Neural crest cell (in vitro differentiated cells): ENCODE measurements around the gene COP1. TPM values are rescaled to one million over a fixed set of nuclear protein-coding genes. Genes with fewer than 3 reads are reported as not detected.
"Not testable (repeated sequence)": the region's sequence is repeated elsewhere in the genome, so short reads cannot be mapped to it uniquely, and the experiment has no call there.

Experiments
- DNase-seq: peaks from one replicate; pipeline ENCODE4 v3.0.0; 2021; ENCODE audit warnings: low read depth, mixed read lengths, low spot score
- H3K27ac Mint-ChIP-seq: one replicate; pipeline ENCODE4 v1.8.0; 2021; ENCODE audit warnings: mild to moderate bottlenecking, mixed read lengths; ENCODE audit not compliant: unreplicated experiment
- H3K27me3 Mint-ChIP-seq: 2 replicates; pipeline ENCODE4 v1.8.0; 2021; ENCODE audit warnings: low read depth, mild to moderate bottlenecking, mixed read lengths
- H3K36me3 Mint-ChIP-seq: 2 replicates; pipeline ENCODE4 v1.8.0; 2021; ENCODE audit warnings: low read depth, mild to moderate bottlenecking, mixed read lengths
- H3K4me1 Mint-ChIP-seq: 2 replicates; pipeline ENCODE4 v1.8.0; 2021; ENCODE audit warnings: mixed read lengths
- H3K4me3 Mint-ChIP-seq: one replicate; pipeline ENCODE4 v1.8.0; 2021; ENCODE audit warnings: mild to moderate bottlenecking, mixed read lengths
- H3K9me3 Mint-ChIP-seq: 2 replicates; pipeline ENCODE4 v1.8.0; 2021; ENCODE audit warnings: mixed read lengths
- total RNA-seq: library from RNA; stranded (reverse); gene quantifications from 2 replicates; pipeline ENCODE4 v1.2.1, GENCODE V29; 2021
- TF ChIP-seq, protein P1 (sequence below): fragments of 200-600 bp; sonication (generic); conservative IDR thresholded peaks from 2 replicates; pipeline ENCODE4 v1.5.0; 2021; ENCODE audit warnings: antibody characterized with exemption, mild to moderate bottlenecking

Gene COP1
- total RNA-seq, 1 donor from 2014 or later, result 48.4 TPM

DNA sequence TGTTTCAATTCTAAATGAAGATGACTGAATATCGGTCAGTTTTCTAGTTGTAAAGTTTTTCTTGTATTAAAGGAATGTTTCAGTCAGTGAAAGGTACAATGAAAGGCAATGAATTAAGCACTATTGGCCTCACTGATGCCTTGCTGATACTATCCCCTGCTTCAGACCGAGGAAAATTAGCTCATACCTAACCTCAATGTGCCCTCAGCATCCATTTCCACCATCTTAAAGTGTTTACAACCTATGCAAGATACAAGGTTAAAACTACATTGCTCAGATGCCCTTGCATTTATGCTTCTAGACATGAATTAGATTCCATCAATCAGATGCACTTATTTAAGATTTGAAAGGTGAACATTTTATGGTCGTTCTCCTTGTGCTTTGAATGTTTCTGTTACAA, 184.5 kb downstream of the COP1 start:
- H3K9me3 Mint-ChIP-seq, result no peaks in the 10 kb centered on the region

GRCh38 chr1:176017722-176018121, 189.4 kb downstream of the COP1 start:
- no peak overlapping the region for H3K27ac Mint-ChIP-seq
- peaks cover 2% of the 10 kb centered on the region for H3K36me3 Mint-ChIP-seq
- no peak for DNase-seq
- no peaks in the 10 kb centered on the region for H3K27me3 Mint-ChIP-seq
- H3K4me3 Mint-ChIP-seq, result no peak overlapping the region
- no peaks in the 10 kb centered on the region for H3K9me3 Mint-ChIP-seq
- TF ChIP-seq, protein P1, sequence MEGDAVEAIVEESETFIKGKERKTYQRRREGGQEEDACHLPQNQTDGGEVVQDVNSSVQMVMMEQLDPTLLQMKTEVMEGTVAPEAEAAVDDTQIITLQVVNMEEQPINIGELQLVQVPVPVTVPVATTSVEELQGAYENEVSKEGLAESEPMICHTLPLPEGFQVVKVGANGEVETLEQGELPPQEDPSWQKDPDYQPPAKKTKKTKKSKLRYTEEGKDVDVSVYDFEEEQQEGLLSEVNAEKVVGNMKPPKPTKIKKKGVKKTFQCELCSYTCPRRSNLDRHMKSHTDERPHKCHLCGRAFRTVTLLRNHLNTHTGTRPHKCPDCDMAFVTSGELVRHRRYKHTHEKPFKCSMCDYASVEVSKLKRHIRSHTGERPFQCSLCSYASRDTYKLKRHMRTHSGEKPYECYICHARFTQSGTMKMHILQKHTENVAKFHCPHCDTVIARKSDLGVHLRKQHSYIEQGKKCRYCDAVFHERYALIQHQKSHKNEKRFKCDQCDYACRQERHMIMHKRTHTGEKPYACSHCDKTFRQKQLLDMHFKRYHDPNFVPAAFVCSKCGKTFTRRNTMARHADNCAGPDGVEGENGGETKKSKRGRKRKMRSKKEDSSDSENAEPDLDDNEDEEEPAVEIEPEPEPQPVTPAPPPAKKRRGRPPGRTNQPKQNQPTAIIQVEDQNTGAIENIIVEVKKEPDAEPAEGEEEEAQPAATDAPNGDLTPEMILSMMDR, result no peak
- H3K4me1 Mint-ChIP-seq, result no peaks in the 10 kb centered on the region

More for the DNA sequence above, 184.5 kb downstream of the COP1 start:
- Mint-ChIP-seq H3K27me3 (no peaks in the 10 kb centered on the region), H3K27ac (peak overlapping the region; percentile 58), H3K4me1 (no peaks in the 10 kb centered on the region), H3K4me3 (no peak overlapping the region), H3K36me3 (no peaks in the 10 kb centered on the region)
- DNase-seq, result no peak
- TF ChIP-seq, protein P1, result no peak

- no peaks in the 10 kb centered on the region for H3K27me3 Mint-ChIP-seq
- no peaks in the 10 kb centered on the region for H3K4me1 Mint-ChIP-seq
- no peak for DNase-seq
- TF ChIP-seq, protein P1, result no peak
- H3K36me3 Mint-ChIP-seq, result peaks cover 28% of the 10 kb centered on the region
- no peak overlapping the region for H3K27ac Mint-ChIP-seq
- H3K9me3 Mint-ChIP-seq, result peaks cover 3% of the 10 kb centered on the region
- no peak overlapping the region for H3K4me3 Mint-ChIP-seq
These were observed 197.1 kb downstream of the COP1 start for GRCh38 chr1:176009951-176010350.

DNA sequence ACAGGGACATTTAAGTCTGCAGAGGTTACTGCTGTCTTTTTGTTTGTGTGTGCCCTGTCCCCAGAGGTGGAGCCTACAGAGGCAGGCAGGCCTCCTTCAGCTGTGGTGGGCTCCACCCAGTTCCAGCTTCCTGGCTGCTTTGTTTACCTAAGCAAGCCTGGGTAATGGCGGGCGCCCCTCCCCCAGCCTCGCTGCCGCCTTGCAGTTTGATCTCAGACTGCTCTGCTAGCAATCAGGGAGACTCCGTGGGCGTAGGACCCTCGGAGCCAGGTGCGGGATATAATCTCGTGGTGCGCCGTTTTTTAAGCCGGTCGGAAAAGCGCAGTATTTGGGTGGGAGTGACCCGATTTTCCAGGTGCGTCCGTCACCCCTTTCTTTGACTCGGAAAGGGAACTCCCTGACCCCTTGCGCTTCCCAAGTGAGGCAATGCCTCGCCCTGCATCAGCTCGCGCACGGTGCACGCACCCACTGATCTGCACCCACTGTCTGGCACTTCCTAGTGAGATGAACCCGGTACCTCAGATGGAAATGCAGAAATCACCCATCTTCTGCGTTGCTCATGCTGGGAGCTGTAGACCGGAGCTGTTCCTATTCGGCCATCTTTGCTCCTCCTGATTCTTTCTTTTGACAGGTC, 199.2 kb downstream of the COP1 start:
- not testable (repeated sequence) for H3K27me3 Mint-ChIP-seq, H3K27ac Mint-ChIP-seq, H3K9me3 Mint-ChIP-seq

GRCh38 chr1:175994660-175995059, 212.4 kb downstream of the COP1 start:
- H3K9me3 Mint-ChIP-seq, result peaks cover 11% of the 10 kb centered on the region
- not testable (repeated sequence) for DNase-seq, H3K4me1 Mint-ChIP-seq

More for the DNA sequence above, 199.2 kb downstream of the COP1 start:
- peaks cover 30% of the 10 kb centered on the region for H3K36me3 Mint-ChIP-seq
- not testable (repeated sequence) for H3K4me1 Mint-ChIP-seq, DNase-seq, H3K4me3 Mint-ChIP-seq

DNA sequence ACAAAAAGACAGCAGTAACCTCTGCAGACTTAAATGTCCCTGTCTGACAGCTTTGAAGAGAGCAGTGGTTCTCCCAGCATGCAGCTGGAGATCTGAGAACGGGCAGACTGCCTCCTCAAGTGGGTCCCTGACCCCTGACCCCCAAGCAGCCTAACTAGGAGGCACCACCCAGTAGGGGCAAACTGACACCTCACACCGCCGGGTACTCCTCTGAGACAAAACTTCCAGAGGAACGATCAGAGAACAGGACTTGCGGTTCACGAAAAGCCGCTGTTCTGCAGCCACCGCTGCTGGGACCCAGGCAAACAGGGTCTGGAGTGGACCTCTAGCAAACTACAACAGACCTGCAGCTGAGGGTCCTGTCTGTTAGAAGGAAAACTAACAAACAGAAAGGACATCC, 214.3 kb downstream of the COP1 start:
- DNase-seq, H3K4me3 Mint-ChIP-seq, H3K9me3 Mint-ChIP-seq, H3K4me1 Mint-ChIP-seq, H3K27me3 Mint-ChIP-seq, H3K27ac Mint-ChIP-seq: not testable (repeated sequence)
- peaks cover 40% of the 10 kb centered on the region for H3K36me3 Mint-ChIP-seq

More at GRCh38 chr1:175994660-175995059, 212.4 kb downstream of the COP1 start:
- not testable (repeated sequence) for H3K27me3 Mint-ChIP-seq, H3K27ac Mint-ChIP-seq, H3K4me3 Mint-ChIP-seq
- H3K36me3 Mint-ChIP-seq, result peaks cover 40% of the 10 kb centered on the region

- not testable (repeated sequence) for H3K4me3 Mint-ChIP-seq, H3K4me1 Mint-ChIP-seq
These were observed 214.9 kb downstream of the COP1 start for GRCh38 chr1:175992202-175992601.

More at GRCh38 chr1:175992202-175992601, 214.9 kb downstream of the COP1 start:
- not testable (repeated sequence) for DNase-seq, H3K27ac Mint-ChIP-seq, H3K27me3 Mint-ChIP-seq, H3K9me3 Mint-ChIP-seq
- peaks cover 40% of the 10 kb centered on the region for H3K36me3 Mint-ChIP-seq
